ENCODE results near the gene COL4A6. TPM values are rescaled to one million over a fixed set of nuclear protein-coding genes. Genes with fewer than 3 reads are reported as not detected.

The COL4A6 gene
- total RNA-seq, 1 experiment from 2014 or later, result 2.4 TPM

GRCh38 chrX:108366644-108367406, 71.4 kb downstream of the COL4A6 start:
- RAD21 ChIA-PET (ENCODE audit: low non-redundant PET in 1 of 2, low total read pairs in 2 of 2, uncharacterized antibody in 2 of 2, unreplicated experiment in 2 of 2), result no interaction called here
- Histone ChIP-seq H2AFZ (ENCODE audit: low read depth, low read length, poor library complexity, severe bottlenecking) (no peak overlapping the region), H3K4me2 (ENCODE audit: low read length) (no peak overlapping the region), H3K4me1 (ENCODE audit: control insufficient read depth in 1 of 2, insufficient read depth in 2 of 2, low read length in 2 of 2) (peaks cover 0 to 4% of the 10 kb centered on the region in 2 experiments; a peak in 1 of 4 replicates), H3K27me3 (ENCODE audit: insufficient read depth, low read length) (no peaks in the 10 kb centered on the region), H3K9ac (ENCODE audit: low read length) (no peak overlapping the region), H3K36me3 (ENCODE audit: control insufficient read depth in 1 of 2, insufficient read depth in 2 of 2, low read length in 2 of 2) (no peaks in the 10 kb centered on the region), H3K9me3 (ENCODE audit: control insufficient read depth in 1 of 2, insufficient read depth in 1 of 2, low read depth in 1 of 2, low read length in 2 of 2) (no peaks in the 10 kb centered on the region), H3K79me2 (ENCODE audit: insufficient read depth, low read length) (no peaks in the 10 kb centered on the region), H3K9me2 (ENCODE audit: insufficient read depth) (no peaks in the 10 kb centered on the region), H4K20me1 (ENCODE audit: insufficient read depth) (no peaks in the 10 kb centered on the region), H3K4me3 (replicated peaks in 1 of 2; ENCODE audit: low read depth in 1 of 2, low read length in 2 of 2) (no peak overlapping the region), H3K27ac (ENCODE audit: low read depth, low read length) (no peak overlapping the region)
- DNase-seq (ENCODE audit: low read depth, low spot score), result no peak
- CTCF ChIA-PET, result no interaction called here
- POLR2A ChIA-PET, result no interaction called here
- ATAC-seq, result no peak
- intact Hi-C loops (cut with micrococcal nuclease), result no loop called here
- TF ChIP-seq TCF7L2 (IDR thresholded peaks at IDR 0.05; ENCODE audit: borderline replicate concordance, extremely low read depth, insufficient read depth, insufficient read length) (no peak), CEBPB (IDR thresholded peaks at IDR 0.05; ENCODE audit: low read depth) (no peak), RAD21 (IDR thresholded peaks at IDR 0.05; ENCODE audit: low read depth) (no peak), POLR2AphosphoS5 (IDR thresholded peaks at IDR 0.05; ENCODE audit: low read depth, low read length) (no peak), FOSL1 (IDR thresholded peaks at IDR 0.05; ENCODE audit: low read depth) (no peak), YY1 (IDR thresholded peaks at IDR 0.05; ENCODE audit: extremely low read depth, insufficient replicate concordance, low read depth, low read length) (no peak)
- TF ChIP-seq, protein P1, sequence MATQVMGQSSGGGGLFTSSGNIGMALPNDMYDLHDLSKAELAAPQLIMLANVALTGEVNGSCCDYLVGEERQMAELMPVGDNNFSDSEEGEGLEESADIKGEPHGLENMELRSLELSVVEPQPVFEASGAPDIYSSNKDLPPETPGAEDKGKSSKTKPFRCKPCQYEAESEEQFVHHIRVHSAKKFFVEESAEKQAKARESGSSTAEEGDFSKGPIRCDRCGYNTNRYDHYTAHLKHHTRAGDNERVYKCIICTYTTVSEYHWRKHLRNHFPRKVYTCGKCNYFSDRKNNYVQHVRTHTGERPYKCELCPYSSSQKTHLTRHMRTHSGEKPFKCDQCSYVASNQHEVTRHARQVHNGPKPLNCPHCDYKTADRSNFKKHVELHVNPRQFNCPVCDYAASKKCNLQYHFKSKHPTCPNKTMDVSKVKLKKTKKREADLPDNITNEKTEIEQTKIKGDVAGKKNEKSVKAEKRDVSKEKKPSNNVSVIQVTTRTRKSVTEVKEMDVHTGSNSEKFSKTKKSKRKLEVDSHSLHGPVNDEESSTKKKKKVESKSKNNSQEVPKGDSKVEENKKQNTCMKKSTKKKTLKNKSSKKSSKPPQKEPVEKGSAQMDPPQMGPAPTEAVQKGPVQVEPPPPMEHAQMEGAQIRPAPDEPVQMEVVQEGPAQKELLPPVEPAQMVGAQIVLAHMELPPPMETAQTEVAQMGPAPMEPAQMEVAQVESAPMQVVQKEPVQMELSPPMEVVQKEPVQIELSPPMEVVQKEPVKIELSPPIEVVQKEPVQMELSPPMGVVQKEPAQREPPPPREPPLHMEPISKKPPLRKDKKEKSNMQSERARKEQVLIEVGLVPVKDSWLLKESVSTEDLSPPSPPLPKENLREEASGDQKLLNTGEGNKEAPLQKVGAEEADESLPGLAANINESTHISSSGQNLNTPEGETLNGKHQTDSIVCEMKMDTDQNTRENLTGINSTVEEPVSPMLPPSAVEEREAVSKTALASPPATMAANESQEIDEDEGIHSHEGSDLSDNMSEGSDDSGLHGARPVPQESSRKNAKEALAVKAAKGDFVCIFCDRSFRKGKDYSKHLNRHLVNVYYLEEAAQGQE (IDR thresholded peaks at IDR 0.05; ENCODE audit: low read depth), result no peak
- BruUV-seq (replicated peaks), result no TSS peak
